Measurements from ENCODE around the gene DNAJB2.

Gene DNAJB2

GRCh38 chr2:219325136-219325535 is 46.0 kb downstream of the DNAJB2 start:
- H3K4me3 ChIP-seq (ENCODE audit: low read depth in 1 of 2, low read length in 1 of 2): no peak overlapping the region
- TF ChIP-seq CTCF (IDR thresholded peaks at IDR 0.05): no peak
- no peaks in the 10 kb centered on the region for H3K9me3 ChIP-seq
- no peak overlapping the region for H3K27ac ChIP-seq
- no peaks in the 10 kb centered on the region for H3K4me1 ChIP-seq (ENCODE audit: control insufficient read depth in 1 of 2, insufficient read depth in 1 of 2, low read depth in 1 of 2, low read length in 1 of 2)
- no peaks in the 10 kb centered on the region for H3K36me3 ChIP-seq
- peaks cover 94% of the 10 kb centered on the region for H3K27me3 ChIP-seq

GRCh38 chr2:219325657-219326315 is 46.6 kb downstream of the DNAJB2 start:
- no peaks in the 10 kb centered on the region for H3K4me1 ChIP-seq (ENCODE audit: control insufficient read depth in 1 of 2, insufficient read depth in 1 of 2, low read depth in 1 of 2, low read length in 1 of 2)
- no peaks in the 10 kb centered on the region for H3K36me3 ChIP-seq
- peaks cover 96% of the 10 kb centered on the region for H3K27me3 ChIP-seq
- no peak for TF ChIP-seq CTCF (IDR thresholded peaks at IDR 0.05)
- H3K27ac ChIP-seq: no peak overlapping the region
- no peak overlapping the region for H3K4me3 ChIP-seq (ENCODE audit: low read depth in 1 of 2, low read length in 1 of 2)
- H3K9me3 ChIP-seq: no peaks in the 10 kb centered on the region

- no peak for TF ChIP-seq CTCF (IDR thresholded peaks at IDR 0.05)
- Histone ChIP-seq H3K36me3 (no peaks in the 10 kb centered on the region), H3K4me1 (ENCODE audit: control insufficient read depth in 1 of 2, insufficient read depth in 1 of 2, low read depth in 1 of 2, low read length in 1 of 2) (no peaks in the 10 kb centered on the region), H3K4me3 (ENCODE audit: low read depth in 1 of 2, low read length in 1 of 2) (no peak overlapping the region), H3K27ac (no peak overlapping the region), H3K9me3 (no peaks in the 10 kb centered on the region), H3K27me3 (peaks cover 98% of the 10 kb centered on the region)
These were observed 48.6 kb downstream of the DNAJB2 start for GRCh38 chr2:219327719-219328118.

- no peak for TF ChIP-seq CTCF (IDR thresholded peaks at IDR 0.05)
- Histone ChIP-seq H3K27me3 (peaks cover 99% of the 10 kb centered on the region), H3K9me3 (no peaks in the 10 kb centered on the region), H3K36me3 (no peaks in the 10 kb centered on the region), H3K4me1 (ENCODE audit: control insufficient read depth in 1 of 2, insufficient read depth in 1 of 2, low read depth in 1 of 2, low read length in 1 of 2) (no peaks in the 10 kb centered on the region), H3K27ac (no peak overlapping the region), H3K4me3 (ENCODE audit: low read depth in 1 of 2, low read length in 1 of 2) (no peak overlapping the region)
These were observed 52.5 kb downstream of the DNAJB2 start for GRCh38 chr2:219331560-219332213.

GRCh38 chr2:219332542-219332941 is 53.4 kb downstream of the DNAJB2 start, which contains the start of gene RESP18:
Gene RESP18, minus strand, starts transcription at chr2:219332744.
- no peaks in the 10 kb centered on the region for H3K4me1 ChIP-seq (ENCODE audit: control insufficient read depth in 1 of 2, insufficient read depth in 1 of 2, low read depth in 1 of 2, low read length in 1 of 2)
- no peak within 1 kb of the TSS for H3K27ac ChIP-seq
- TF ChIP-seq CTCF (IDR thresholded peaks at IDR 0.05): no peak
- H3K9me3 ChIP-seq: no peaks in the 10 kb centered on the region
- peaks cover 99% of the 10 kb centered on the region for H3K27me3 ChIP-seq
- H3K4me3 ChIP-seq (ENCODE audit: low read depth in 1 of 2, low read length in 1 of 2): no peak within 1 kb of the TSS
- H3K36me3 ChIP-seq: no peaks in the 10 kb centered on the region

Data from neutrophil (primary cell).